ENCODE data around the gene LPP. TPM values are rescaled to one million over a fixed set of nuclear protein-coding genes. Genes with fewer than 3 reads are reported as not detected.

Gene LPP
- total RNA-seq, 4 donors from 2014 or later = 109 to 170 (median 132) TPM

DNA sequence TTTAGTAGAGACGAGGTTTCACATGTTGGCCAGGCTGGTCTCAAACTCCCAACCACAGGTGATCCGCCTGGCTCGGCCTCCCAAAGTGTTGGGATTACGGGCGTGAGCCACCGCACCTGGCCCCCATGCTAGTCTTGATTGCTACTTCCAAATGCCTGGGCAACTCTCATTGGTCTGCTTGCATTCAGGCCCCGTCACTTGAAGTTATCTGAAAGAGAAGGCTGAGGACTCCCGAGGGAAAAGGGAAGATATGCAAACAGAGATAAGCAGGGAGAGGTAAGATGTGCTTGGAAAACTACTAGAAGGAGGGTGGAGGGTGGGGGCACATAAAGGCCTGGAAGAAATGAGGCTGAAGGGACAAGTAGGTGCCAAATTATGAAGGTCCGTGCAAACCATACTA, 4.4 kb upstream of the LPP start:
- no peak for DNase-seq
- H3K9me3 ChIP-seq = no peaks in the 10 kb centered on the region
- no peak for TF ChIP-seq POLR2A (IDR thresholded peaks at IDR 0.05)
- TF ChIP-seq, protein P1, sequence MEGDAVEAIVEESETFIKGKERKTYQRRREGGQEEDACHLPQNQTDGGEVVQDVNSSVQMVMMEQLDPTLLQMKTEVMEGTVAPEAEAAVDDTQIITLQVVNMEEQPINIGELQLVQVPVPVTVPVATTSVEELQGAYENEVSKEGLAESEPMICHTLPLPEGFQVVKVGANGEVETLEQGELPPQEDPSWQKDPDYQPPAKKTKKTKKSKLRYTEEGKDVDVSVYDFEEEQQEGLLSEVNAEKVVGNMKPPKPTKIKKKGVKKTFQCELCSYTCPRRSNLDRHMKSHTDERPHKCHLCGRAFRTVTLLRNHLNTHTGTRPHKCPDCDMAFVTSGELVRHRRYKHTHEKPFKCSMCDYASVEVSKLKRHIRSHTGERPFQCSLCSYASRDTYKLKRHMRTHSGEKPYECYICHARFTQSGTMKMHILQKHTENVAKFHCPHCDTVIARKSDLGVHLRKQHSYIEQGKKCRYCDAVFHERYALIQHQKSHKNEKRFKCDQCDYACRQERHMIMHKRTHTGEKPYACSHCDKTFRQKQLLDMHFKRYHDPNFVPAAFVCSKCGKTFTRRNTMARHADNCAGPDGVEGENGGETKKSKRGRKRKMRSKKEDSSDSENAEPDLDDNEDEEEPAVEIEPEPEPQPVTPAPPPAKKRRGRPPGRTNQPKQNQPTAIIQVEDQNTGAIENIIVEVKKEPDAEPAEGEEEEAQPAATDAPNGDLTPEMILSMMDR (IDR thresholded peaks at IDR 0.05) = no peak
- H3K27ac ChIP-seq = no peak overlapping the region
- H3K4me1 ChIP-seq = peaks cover 0 to 12% (median 2%) of the 10 kb centered on the region in 4 donors
- no peaks in the 10 kb centered on the region for H3K36me3 ChIP-seq
- no peak overlapping the region for H3K4me3 ChIP-seq
- no peaks in the 10 kb centered on the region for H3K27me3 ChIP-seq

DNA sequence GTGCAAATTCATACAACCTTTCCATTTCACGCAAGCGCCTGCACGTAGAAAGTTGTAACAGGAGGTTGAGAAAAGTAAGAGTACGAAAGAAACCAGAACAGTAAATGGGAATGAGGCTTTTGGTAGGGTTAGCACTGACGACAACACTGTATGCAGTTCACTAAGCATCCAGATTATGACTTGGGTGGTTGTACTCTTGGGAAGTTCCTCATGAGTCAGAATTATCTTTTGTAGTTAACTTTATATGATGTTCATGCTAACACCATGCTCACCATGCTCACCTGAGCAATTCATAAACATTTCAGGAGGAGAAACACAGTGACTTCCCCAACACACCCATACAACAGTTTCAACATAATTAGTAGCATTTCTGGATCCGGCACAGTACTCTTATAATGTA, 3.0 kb upstream of the LPP start:
- no peak overlapping the region for H3K27ac ChIP-seq
- no peak overlapping the region for H3K4me3 ChIP-seq
- no peaks in the 10 kb centered on the region for H3K27me3 ChIP-seq
- H3K36me3 ChIP-seq = no peaks in the 10 kb centered on the region
- H3K4me1 ChIP-seq = peaks cover 0 to 24% (median 6%) of the 10 kb centered on the region in 4 donors
- TF ChIP-seq POLR2A (IDR thresholded peaks at IDR 0.05) = no peak
- no peak for DNase-seq
- no peaks in the 10 kb centered on the region for H3K9me3 ChIP-seq

DNA sequence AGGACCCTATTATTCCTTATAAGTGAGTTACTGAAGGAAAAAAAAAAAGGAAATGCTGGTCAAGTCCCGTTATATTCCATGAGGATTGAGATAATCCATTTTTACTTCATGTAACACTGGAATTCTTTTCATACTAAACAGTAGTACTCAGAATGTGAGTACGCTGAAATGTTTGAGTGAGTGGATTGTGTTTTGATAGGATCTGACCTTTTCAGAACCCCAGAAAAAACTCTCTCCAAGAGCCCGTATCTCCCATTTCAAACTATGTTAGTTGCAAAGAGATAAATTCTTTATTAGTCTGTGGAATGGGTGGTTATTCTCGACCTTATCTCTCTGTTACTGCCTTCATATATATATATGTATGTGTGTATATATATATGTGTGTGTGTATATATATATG, 2.5 kb upstream of the LPP start:
- TF ChIP-seq, protein P1 (IDR thresholded peaks at IDR 0.05) = no peak
- no peak for TF ChIP-seq POLR2A (IDR thresholded peaks at IDR 0.05)
- DNase-seq = no peak
- no peaks in the 10 kb centered on the region for H3K27me3 ChIP-seq
- no peaks in the 10 kb centered on the region for H3K9me3 ChIP-seq
- H3K27ac ChIP-seq = no peak overlapping the region
- no peak overlapping the region for H3K4me3 ChIP-seq
- peaks cover 0 to 28% (median 7%) of the 10 kb centered on the region in 4 donors for H3K4me1 ChIP-seq
- H3K36me3 ChIP-seq = no peaks in the 10 kb centered on the region

DNA sequence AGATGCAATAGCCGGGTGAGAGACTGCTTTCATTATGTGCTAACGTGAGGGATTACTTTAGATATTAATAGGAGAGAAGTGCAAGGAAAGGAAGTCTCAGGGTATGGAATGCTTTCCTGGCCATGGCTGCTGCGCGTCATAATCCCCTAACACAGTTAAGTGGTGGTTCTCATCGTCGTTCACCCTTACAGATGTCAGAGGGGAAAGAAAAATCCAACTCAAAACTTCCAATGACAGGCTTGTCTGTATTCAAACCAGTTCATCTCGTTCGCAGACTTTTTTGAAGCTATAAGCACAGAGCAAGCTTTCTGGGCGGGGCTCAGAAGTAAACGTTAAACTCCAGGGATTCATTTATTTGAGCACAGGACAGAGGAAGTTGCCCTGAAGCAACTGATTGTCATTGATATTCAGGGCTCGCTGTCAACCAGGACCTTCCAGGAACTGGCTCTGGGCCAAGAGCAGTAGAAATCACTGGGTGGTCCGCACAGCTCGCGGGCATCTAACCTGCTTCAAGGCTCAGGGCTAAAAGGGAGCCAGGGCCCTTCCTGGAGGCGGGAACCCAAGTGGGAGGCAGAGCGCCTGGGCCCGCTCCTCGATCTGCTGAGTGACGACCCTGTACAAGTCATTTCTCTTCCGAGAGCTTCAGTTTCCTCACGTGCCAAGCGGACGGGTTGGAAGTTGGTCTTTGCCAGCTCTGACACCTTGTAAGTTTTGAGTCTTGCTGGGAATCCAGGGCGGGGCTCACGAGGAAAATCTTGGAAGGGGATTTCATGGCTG, 1.1 kb upstream of the LPP start:
- peak overlapping the region; percentile 66 to 98 (median 82) for H3K4me3 ChIP-seq
- H3K36me3 ChIP-seq = no peaks in the 10 kb centered on the region
- peak; percentile 25 to 72 (median 64) for DNase-seq
- TF ChIP-seq, protein P1 (IDR thresholded peaks at IDR 0.05) = no peak
- TF ChIP-seq POLR2A (IDR thresholded peaks at IDR 0.05) = peak in 1 of 2 donors; percentile 17
- H3K27ac ChIP-seq = peak overlapping the region; percentile 89 to 97 (median 92)
- no peaks in the 10 kb centered on the region for H3K27me3 ChIP-seq
- peaks cover 0 to 42% (median 12%) of the 10 kb centered on the region in 4 donors for H3K4me1 ChIP-seq
- no peaks in the 10 kb centered on the region for H3K9me3 ChIP-seq

DNA sequence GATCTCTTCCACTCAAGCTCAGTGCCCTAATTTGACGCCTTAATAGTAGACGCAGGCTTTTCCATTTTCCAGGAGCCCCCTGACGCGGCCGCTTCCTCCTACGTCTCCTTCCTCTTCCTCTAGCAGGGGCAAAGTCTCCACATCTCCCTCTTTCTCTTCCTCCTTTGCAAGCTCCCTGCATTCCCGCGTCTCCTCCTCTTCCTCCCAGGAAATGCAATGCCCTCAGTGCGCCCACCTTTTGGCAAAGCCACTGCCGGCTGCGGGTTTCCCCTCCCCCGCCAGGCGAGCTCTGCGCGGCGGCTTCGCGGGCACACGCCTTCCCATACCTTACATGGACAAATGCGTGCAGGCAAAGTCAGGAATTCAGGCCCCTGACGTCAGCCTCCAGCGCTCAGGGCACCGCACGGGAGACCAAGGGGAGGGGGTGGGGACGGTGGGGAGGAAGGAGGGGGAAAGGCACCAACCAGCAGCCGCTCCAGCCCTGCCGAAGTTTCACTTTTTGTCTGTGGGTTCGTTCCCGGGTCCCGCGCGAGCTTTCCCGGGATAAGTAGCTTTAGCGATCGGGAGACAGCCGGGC, 432 bp upstream of the LPP start:
- Histone ChIP-seq H3K9me3 (no peaks in the 10 kb centered on the region), H3K27ac (peak overlapping the region; percentile 89 to 97 (median 92)), H3K36me3 (no peaks in the 10 kb centered on the region), H3K4me3 (peak overlapping the region; percentile 66 to 98 (median 82)), H3K27me3 (no peaks in the 10 kb centered on the region), H3K4me1 (peaks cover 0 to 49% (median 15%) of the 10 kb centered on the region in 4 donors)
- DNase-seq = peak; percentile 51 to 85 (median 84)
- TF ChIP-seq POLR2A (IDR thresholded peaks at IDR 0.05) = peak in 1 of 2 donors; percentile 53
- TF ChIP-seq, protein P1 (IDR thresholded peaks at IDR 0.05) = peak in 1 of 6 experiments; percentile 16

Data from Peyer's patch (tissue), 4 donors.